Lower lobe of right lung (tissue), 2 donors: ENCODE measurements around the gene GNG7. TPM values are rescaled to one million over a fixed set of nuclear protein-coding genes. Genes with fewer than 3 reads are reported as not detected.
A peak's percentile ranks its signal among the peaks of the same experiment; 100 is the strongest.

Source experiments
- ATAC-seq, 2 donors: fragments of 200-7000 bp; cut with Tn5 transposase; one replicate each; pipeline ENCODE4 v1.9.1; 2020 to 2022; ENCODE audit warnings: mild to moderate bottlenecking in 2 of 2, moderate library complexity in 2 of 2
- DNase-seq: peaks from one replicate; pipeline ENCODE4 v3.0.0-alpha.2; 2020
- H3K27ac ChIP-seq: fragments of 200-600 bp; one replicate; pipeline ENCODE4 v1.8.0; 2022
- H3K27me3 ChIP-seq: fragments of 200-600 bp; one replicate; pipeline ENCODE4 v1.8.0; 2022; ENCODE audit warnings: low read depth
- H3K36me3 ChIP-seq: fragments of 200-600 bp; one replicate; pipeline ENCODE4 v1.8.0; 2022; ENCODE audit warnings: mild to moderate bottlenecking
- H3K4me1 ChIP-seq: fragments of 200-600 bp; one replicate; pipeline ENCODE4 v1.8.0; 2022
- H3K4me3 ChIP-seq: fragments of 200-600 bp; one replicate; pipeline ENCODE4 v1.8.0; 2022; ENCODE audit warnings: mild to moderate bottlenecking
- H3K9me3 ChIP-seq: fragments of 200-600 bp; one replicate; pipeline ENCODE4 v1.8.0; 2022
- intact Hi-C: fragments of 100-400 bp; cut with DNase I; formaldehyde crosslinking; loops from one replicate; pipeline ENCODE4 v1.11.0; 2022
- total RNA-seq: library from RNA; stranded (reverse); fragmentation: NEBNext Ultra II Directional; extraction: Animal tissue kit (Norgen Biotek cat#: 25700); gene quantifications from one replicate; pipeline ENCODE4 v1.2.1, GENCODE V29; 2021
- TF ChIP-seq, protein P1 (sequence below): fragments of 200-600 bp; IDR thresholded peaks from one replicate; pipeline ENCODE4 v1.8.0; 2022; ENCODE audit warnings: antibody characterized with exemption, mild to moderate bottlenecking
- donor health status: DM: no; HTN: yes; CAD: no; lungs with severe emphysema.

Gene GNG7
- total RNA-seq, 1 donor from 2014 or later = 6.2 TPM

DNA sequence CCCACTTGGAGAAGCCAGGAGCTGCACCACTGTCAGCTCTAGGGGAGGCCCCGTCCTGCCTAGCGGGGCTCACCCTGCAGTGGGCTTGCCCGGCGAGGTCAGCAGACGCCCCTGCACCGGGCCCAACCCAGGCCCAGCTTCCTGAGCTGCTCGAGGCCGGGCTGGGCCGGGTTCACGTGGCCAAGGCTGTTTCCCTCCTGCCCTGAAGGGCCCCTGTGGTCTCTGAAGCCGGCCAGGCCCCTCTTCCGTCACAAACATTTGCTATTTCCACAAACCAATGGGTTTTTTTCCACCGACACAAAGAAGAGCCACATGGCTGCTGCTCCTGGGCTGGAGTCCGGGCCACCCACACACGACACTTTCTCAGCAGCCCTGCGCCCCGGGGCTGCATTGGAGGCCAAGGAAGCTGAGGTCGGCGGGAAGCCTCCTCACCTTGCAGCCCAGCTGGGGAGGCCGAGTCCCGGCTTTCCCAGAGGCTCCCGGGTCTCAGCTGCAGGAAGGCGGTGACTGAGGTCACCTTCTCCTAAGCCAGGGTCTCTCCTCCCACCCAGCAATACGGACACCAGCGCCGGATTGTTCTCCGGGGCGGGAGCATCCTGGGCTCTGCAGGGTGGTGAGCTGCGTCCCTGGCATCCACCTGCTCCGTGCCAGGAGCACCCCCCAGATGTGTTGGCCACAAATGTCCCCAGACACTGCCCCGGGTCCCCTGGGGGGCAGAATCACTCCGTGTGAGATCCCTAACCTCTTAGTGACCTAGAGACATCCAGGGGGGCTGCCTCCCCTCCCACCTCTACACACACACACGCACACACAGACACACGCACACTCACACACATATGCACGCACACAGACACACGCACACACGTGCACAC, 146.0 kb downstream of the GNG7 start:
- no peak overlapping the region for H3K27ac ChIP-seq
- intact Hi-C loops = no loop called here
- no peaks in the 10 kb centered on the region for H3K27me3 ChIP-seq
- H3K4me1 ChIP-seq = peaks cover 11% of the 10 kb centered on the region
- H3K4me3 ChIP-seq = no peak overlapping the region
- no peaks in the 10 kb centered on the region for H3K36me3 ChIP-seq
- H3K9me3 ChIP-seq = no peaks in the 10 kb centered on the region
- TF ChIP-seq, protein P1, sequence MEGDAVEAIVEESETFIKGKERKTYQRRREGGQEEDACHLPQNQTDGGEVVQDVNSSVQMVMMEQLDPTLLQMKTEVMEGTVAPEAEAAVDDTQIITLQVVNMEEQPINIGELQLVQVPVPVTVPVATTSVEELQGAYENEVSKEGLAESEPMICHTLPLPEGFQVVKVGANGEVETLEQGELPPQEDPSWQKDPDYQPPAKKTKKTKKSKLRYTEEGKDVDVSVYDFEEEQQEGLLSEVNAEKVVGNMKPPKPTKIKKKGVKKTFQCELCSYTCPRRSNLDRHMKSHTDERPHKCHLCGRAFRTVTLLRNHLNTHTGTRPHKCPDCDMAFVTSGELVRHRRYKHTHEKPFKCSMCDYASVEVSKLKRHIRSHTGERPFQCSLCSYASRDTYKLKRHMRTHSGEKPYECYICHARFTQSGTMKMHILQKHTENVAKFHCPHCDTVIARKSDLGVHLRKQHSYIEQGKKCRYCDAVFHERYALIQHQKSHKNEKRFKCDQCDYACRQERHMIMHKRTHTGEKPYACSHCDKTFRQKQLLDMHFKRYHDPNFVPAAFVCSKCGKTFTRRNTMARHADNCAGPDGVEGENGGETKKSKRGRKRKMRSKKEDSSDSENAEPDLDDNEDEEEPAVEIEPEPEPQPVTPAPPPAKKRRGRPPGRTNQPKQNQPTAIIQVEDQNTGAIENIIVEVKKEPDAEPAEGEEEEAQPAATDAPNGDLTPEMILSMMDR = no peak
- DNase-seq = peak; percentile 47
- ATAC-seq = peak; percentile 26 to 33

DNA sequence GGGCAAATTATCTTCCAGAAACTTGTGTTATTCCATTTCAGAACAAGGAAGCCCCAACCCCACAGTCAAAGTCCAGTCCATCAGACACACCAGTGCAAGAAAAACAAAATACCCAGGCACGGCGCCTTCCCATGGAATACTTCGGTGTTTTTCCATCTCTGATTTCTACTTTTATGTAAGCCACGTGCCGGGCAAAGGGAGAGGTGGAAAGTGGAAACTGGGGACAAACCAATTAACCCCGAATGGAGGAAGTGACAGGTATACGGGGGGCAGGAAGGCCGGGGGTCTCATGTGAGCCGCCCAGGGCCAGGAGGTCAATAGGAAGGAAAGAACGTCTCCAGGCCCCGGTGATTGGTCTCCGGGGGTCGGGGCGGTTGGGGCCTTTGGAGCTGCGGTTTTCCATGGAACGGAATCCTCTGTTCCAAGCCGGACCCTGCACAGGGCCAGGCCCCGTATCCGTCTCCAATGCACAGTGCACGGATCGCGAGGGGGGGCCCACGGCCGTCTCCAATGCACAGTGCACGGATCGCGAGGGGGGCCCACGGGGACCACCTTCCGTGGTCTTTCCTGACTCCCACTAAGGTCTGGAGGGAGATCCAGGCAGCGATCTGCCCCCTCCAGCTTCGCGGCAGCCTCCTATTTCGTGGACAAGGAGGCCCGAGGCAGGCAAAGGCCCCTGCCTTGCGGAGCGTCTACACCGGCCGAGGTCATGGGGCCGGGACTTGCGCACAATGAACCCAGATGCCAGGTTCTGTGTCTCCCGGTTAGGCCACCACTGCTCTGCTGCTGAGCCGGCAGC, 146.9 kb downstream of the GNG7 start:
- DNase-seq = peak; percentile 32
- no peak overlapping the region for H3K4me3 ChIP-seq
- intact Hi-C loops = no loop called here
- no peak for ATAC-seq
- H3K27ac ChIP-seq = no peak overlapping the region
- no peaks in the 10 kb centered on the region for H3K27me3 ChIP-seq
- peaks cover 16% of the 10 kb centered on the region for H3K4me1 ChIP-seq
- H3K9me3 ChIP-seq = no peaks in the 10 kb centered on the region
- no peaks in the 10 kb centered on the region for H3K36me3 ChIP-seq
- TF ChIP-seq, protein P1 = no peak

DNA sequence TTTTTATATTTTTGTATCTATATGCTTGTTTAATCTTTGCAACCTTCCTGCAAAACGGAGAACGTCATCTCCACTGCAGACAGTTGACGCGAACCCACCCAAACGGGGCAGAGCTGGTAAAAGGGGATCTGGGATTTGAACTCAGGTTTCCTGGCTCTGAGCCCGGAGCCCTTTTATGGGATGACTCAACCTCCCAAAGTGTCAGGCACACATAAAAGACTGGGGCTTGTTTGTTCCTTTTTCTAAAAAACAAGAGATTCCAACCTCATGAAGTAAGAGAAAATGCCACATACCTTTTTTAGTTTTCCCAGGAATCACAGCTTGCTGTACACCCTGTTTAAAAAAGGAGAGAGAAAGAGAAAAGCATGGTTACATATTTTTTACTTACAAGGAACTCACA, 147.6 kb downstream of the GNG7 start:
- Histone ChIP-seq H3K36me3 (no peaks in the 10 kb centered on the region), H3K4me1 (peaks cover 23% of the 10 kb centered on the region), H3K27me3 (no peaks in the 10 kb centered on the region), H3K27ac (no peak overlapping the region), H3K4me3 (no peak overlapping the region), H3K9me3 (no peaks in the 10 kb centered on the region)
- intact Hi-C loops = no loop called here
- ATAC-seq = no peak
- TF ChIP-seq, protein P1 = no peak
- peak; percentile 24 for DNase-seq

DNA sequence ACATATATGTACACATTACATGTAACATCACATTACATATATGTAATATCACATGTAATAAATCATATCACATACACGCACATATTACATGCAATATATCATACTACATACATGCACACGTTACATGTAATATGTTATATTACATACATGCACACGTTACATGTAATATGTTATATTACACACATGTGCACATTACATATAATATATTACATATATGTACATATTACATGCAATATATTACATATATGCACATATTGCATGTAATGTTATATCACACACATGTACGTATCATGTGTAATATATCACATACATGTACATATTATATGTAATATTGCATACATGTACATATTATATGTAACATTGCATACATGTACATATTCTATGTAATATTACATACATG, 149.0 kb downstream of the GNG7 start:
- ATAC-seq = no peak
- Histone ChIP-seq H3K4me3 (no peak overlapping the region), H3K27me3 (no peaks in the 10 kb centered on the region), H3K36me3 (no peaks in the 10 kb centered on the region), H3K4me1 (peaks cover 37% of the 10 kb centered on the region), H3K27ac (no peak overlapping the region), H3K9me3 (no peaks in the 10 kb centered on the region)
- intact Hi-C loops = no loop called here
- DNase-seq = no peak
- TF ChIP-seq, protein P1 = no peak

DNA sequence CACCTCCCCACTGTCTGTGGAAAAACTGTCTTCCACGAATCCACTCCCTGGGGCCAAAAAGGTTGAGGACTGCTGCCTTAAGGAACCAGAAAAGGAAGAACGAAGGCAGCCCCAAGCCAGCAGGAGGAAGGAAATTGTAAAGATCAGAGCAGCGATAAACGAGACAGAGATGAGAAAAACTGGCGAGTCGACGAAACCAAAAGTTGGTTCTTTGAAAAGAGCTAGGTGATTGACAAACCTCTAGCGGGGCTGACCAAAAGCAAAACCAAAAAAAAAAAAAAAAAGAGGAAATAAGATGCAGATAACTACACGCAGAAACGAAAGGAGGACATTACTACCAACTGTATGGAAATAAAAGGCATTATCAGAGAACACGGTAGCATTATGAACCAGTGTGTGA, 149.6 kb downstream of the GNG7 start:
- peak overlapping the region; percentile 41 for H3K27ac ChIP-seq
- TF ChIP-seq, protein P1 = no peak
- H3K36me3 ChIP-seq = no peaks in the 10 kb centered on the region
- ATAC-seq = peak in 1 of 2 donors; percentile 32
- H3K9me3 ChIP-seq = no peaks in the 10 kb centered on the region
- H3K4me3 ChIP-seq = peak overlapping the region; percentile 25
- H3K27me3 ChIP-seq = no peaks in the 10 kb centered on the region
- peaks cover 39% of the 10 kb centered on the region for H3K4me1 ChIP-seq
- peak; percentile 36 for DNase-seq
- intact Hi-C loops = no loop called here
